HUDEP-2 (cell line): ENCODE measurements around the gene GGT6.

Source experiments
- DNase-seq, 76 experiments: peaks; one replicate each; lab custom pipeline; 2025; ENCODE audit not compliant: unreplicated experiment in 76 of 76; lab: John Stamatoyannopoulos, UW

Gene GGT6

GRCh38 chr17:4541328-4542002 is 18.9 kb downstream of the GGT6 start:
- DNase-seq: no peak

DNA sequence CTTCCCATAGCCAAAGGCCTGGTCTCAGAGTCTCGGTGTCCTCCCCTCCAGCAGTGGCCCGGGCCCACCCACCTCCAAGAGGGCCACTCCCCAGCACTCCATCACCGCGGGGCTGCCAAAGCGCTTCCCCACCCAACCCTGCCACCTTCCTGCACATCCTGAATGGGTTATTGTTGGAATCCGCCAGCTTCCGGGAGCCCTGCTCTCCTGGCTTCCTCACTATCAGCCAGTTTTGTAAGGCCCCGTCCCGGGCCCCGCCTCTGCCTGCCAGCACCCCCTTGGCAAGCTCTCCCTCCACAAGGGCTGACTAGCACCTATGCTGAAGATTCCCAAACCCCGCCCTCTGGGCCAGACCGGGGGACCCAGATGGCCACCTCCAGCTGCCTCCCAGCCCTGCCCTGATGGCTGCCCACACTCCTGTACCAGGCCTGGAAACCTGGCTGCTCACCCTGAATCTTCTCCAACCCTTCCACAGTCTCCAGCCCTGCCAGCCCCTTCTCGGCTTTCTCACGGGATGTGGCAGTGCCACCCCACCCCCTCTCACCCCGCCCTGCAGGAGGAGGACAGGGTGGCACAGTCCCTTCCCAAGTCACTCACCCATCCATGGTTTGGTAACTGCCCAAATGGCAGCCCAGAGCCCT is 19.6 kb downstream of the GGT6 start:
- DNase-seq: no peak

- DNase-seq: peak in 3 of 76 experiments; percentile 9 to 16 (median 14)
These were observed 20.1 kb downstream of the GGT6 start for GRCh38 chr17:4540224-4540651.

DNA sequence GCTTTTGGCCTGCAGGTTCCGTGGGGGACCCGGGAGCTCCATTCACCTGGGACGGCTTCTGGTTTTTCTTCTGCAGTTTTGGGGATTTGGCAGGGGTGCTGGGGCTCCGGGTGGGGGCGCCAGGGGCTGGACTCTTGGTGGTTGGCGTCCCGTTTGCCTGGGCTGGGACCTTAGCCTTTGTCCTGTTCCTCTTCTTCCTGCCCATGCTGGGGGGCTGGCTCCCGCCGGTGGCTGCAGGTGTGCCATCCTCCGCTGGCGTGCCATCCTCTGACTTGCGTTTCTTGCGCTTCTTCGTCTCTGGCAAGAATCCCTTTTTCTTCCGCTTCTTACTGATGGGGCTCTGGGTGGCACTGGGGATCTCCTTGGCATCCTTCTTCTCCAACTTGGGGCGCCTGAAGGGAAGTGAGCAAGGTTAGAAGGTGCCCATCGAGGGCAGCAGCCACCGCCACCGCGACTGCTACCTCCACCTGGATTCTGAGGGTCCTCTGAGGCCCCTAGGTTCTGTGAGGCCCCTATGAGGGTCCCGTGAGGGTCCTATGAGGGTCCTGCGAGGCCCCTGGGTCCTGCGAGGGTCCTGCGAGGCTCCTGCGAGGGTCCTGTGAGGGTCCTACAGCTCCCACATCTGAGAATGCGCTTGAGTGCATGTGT is 20.7 kb downstream of the GGT6 start:
- DNase-seq: no peak

DNA sequence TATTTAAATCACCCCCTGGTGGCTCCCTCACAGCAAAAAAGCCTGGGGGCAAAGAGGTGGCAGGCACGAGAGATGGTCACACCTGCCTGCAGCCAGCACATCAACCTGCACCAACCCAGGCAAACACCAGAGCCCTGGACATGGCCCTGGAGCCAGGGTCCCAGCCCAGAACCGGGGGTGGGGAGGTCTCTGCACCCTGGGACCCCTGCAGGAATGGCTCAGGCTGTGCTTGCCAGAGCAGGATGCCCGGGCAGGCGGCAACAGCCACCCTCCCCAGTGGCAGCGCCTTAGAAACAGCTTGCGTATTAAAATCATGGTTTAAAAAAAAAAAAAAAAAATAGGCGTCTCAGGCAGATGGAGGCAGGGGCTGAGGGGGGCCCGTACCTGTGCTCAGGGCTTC is 21.4 kb downstream of the GGT6 start:
- no peak for DNase-seq

GRCh38 chr17:4538236-4539002 is 22.0 kb downstream of the GGT6 start:
- no peak for DNase-seq

- DNase-seq: no peak
These were observed 22.7 kb downstream of the GGT6 start for GRCh38 chr17:4537451-4538235.

GRCh38 chr17:4536742-4537411 is 23.5 kb downstream of the GGT6 start:
- no peak for DNase-seq

- DNase-seq: peak in 1 of 76 experiments; percentile 12
These were observed 24.1 kb downstream of the GGT6 start for GRCh38 chr17:4536259-4536741.

DNA sequence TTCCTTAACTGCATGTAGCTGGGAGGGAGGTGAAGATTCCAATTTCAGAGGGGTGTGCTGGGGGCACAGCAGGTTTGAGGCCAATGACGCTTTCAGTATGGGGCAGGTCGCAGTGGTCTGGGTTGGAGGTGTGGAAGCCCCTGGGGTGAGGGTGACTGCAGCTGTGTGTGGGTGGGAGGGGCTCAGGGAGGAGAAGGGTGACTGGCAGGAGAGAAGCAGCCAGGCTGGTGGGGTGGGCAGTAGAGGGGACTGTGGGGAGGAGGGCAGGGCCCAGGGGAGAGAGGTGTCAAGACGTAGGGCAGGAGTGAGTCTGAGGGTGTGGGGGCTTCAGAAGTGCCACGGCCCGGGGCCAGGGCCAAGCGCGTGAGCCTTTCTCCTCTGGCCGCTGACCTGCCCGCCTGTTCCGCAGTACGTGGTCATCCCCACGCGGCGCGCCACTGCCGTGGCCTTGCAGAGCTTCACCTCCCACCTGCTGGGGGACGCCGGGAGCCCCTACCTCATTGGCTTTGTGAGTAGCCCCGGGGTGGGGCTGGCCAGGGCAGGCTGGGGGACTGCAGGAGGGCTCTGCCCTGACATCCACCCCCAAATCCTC is 24.6 kb downstream of the GGT6 start:
- no peak for DNase-seq

GRCh38 chr17:4534928-4535666 is 25.3 kb downstream of the GGT6 start:
- peak in 1 of 76 experiments; percentile 13 for DNase-seq

GRCh38 chr17:4534515-4534914 is 25.9 kb downstream of the GGT6 start:
- DNase-seq: no peak

DNA sequence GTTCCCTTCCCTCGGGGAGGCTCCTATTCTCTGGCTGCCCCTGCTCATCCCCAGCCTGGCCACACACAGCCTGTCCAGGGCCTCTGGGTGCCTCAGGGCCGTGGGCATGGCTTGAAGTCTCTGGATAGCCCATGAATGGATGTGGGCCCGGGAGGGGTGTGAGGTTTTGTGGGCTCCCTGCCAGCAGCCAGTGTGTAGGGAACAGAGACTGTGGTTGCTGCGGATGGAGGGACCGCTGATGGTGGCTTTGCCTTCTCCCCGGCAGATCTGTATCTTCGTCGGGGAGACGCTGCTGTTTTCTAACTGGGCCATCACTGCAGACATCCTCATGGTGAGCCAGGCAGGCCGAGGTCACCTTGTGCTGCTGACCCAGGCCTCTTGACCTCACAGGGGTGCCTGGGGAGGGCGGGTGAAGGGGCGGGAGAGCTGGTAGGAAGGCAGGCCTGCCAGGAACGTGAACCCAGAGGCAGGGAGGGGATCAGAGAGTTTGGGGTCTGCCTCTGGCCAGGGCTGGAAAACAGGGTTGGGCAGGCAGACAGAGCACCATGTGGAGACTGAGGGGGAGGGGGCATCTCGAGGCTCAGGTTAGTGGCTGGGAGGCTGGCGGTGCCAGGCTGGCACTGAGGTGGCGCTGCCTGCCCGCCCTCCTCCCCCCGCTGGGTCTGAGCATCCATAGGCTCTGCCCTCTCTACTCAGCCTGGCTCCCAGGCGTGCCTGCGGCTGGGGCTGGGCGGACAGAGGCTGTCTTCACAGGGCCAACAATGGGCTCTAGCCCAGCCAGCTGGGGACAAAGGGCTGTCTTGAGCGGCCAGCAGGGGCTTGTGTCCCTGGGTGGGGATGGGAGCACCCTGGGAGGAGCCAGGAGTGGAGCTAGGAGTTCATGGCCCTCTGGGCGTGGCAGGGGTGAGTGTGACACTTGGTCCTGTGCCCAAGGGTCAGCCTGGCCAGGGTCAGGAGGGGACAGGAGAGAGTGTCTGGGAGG is 26.6 kb downstream of the GGT6 start:
- DNase-seq: peak in 1 of 76 experiments; percentile 20

DNA sequence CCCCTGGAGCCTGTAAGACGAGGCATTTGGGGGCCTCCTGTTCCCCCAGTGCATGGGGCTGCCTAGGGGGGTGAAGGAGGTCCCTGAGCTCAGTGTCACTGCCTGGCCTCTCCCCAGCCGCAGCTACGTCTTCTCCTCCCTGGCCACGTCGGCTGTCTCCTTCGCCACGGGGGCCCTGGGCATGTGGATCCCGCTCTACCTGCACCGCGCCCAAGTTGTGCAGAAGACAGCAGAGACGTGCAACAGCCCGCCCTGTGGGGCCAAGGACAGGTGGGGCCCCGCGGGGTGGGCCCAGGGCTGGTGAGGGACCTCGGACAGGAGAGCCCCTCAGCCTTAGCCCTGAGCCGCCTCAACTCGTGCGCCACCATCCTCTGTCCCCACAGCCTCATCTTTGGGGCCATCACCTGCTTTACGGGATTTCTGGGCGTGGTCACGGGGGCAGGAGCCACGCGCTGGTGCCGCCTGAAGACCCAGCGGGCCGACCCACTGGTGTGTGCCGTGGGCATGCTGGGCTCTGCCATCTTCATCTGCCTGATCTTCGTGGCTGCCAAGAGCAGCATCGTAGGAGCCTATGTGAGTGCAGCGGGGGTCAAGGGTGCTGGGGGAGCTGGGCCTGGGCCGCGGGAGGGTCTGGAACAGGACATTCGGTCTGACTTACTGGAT is 27.4 kb downstream of the GGT6 start:
- DNase-seq: no peak

GRCh38 chr17:4531988-4532736 is 28.2 kb downstream of the GGT6 start:
- no peak for DNase-seq
